ENCODE data around the gene CNOT1. TPM values are rescaled to one million over a fixed set of nuclear protein-coding genes. Genes with fewer than 3 reads are reported as not detected.

CNOT1 gene
- polyA plus RNA-seq, 2 donors = 53.7 to 105 TPM

DNA sequence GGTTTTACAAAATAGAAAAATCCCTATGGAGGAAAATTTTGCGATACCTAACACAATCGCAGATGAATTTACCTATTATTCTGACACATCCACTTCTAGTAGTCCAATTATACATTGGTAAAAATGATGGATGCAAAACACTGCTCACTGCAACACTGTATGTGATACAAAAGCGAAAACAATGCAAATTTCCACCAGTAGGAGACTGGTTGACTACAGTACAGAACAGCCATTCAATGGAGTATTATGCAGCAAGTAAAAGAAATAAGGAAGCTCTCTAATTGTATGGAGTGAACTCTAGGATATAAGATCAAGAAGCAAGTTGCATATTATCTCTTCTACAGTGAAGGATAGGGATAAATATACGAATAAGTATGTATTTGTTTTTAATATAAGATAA, 65.9 kb downstream of the CNOT1 start:
- H3K27me3 ChIP-seq (ENCODE audit: control insufficient read depth in 1 of 2, insufficient read depth in 2 of 2, low read length in 2 of 2) = no peaks in the 10 kb centered on the region
- H3K27ac ChIP-seq (ENCODE audit: low read depth in 2 of 2, low read length in 1 of 2) = no peak overlapping the region
- no peaks in the 10 kb centered on the region for H3K9me3 ChIP-seq (ENCODE audit: control insufficient read depth in 2 of 2, insufficient read depth in 1 of 2, low read depth in 1 of 2, low read length in 1 of 2)
- no peak overlapping the region for H3K4me3 ChIP-seq (ENCODE audit: low read depth in 1 of 2, low read length in 2 of 2)
- WGBS, 2 donors = 96 to 98% methylated on average over 4 of the region's 4 CpGs
- H3K4me1 ChIP-seq (ENCODE audit: control insufficient read depth in 2 of 2, insufficient read depth in 2 of 2, low read length in 1 of 2) = no peaks in the 10 kb centered on the region
- peaks cover 5 to 13% of the 10 kb centered on the region in 2 donors for H3K36me3 ChIP-seq (ENCODE audit: control insufficient read depth in 2 of 2, insufficient read depth in 2 of 2, low read length in 1 of 2)

DNA sequence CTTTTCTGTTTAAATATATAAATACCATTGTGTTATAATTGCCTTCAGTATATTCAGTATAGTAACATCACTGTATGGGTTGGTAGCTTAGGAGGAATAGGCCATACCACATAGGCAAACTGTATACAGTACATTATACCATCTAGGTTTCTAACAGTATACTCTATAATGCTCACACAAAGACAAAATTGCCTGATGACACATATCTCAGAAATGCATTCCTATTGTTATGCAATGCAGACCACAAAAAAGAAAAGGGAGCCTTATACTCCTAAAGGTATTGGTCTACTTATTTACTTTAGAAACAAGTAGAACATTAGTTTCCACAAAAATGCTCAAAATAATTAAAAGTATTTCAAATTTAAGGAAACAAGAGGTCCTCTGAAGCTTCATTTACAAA, 66.4 kb downstream of the CNOT1 start:
- Histone ChIP-seq H3K27ac (ENCODE audit: low read depth in 2 of 2, low read length in 1 of 2) (no peak overlapping the region), H3K4me1 (ENCODE audit: control insufficient read depth in 2 of 2, insufficient read depth in 2 of 2, low read length in 1 of 2) (no peaks in the 10 kb centered on the region), H3K9me3 (ENCODE audit: control insufficient read depth in 2 of 2, insufficient read depth in 1 of 2, low read depth in 1 of 2, low read length in 1 of 2) (no peaks in the 10 kb centered on the region), H3K27me3 (ENCODE audit: control insufficient read depth in 1 of 2, insufficient read depth in 2 of 2, low read length in 2 of 2) (no peaks in the 10 kb centered on the region), H3K36me3 (ENCODE audit: control insufficient read depth in 2 of 2, insufficient read depth in 2 of 2, low read length in 1 of 2) (peaks cover 7 to 13% of the 10 kb centered on the region in 2 donors), H3K4me3 (ENCODE audit: low read depth in 1 of 2, low read length in 2 of 2) (no peak overlapping the region)

GRCh38 chr16:58556678-58557077, 72.9 kb downstream of the CNOT1 start:
- Histone ChIP-seq H3K27me3 (ENCODE audit: control insufficient read depth in 1 of 2, insufficient read depth in 2 of 2, low read length in 2 of 2) (no peaks in the 10 kb centered on the region), H3K36me3 (ENCODE audit: control insufficient read depth in 2 of 2, insufficient read depth in 2 of 2, low read length in 1 of 2) (peaks cover 5 to 11% of the 10 kb centered on the region in 2 donors), H3K9me3 (ENCODE audit: control insufficient read depth in 2 of 2, insufficient read depth in 1 of 2, low read depth in 1 of 2, low read length in 1 of 2) (no peaks in the 10 kb centered on the region), H3K27ac (ENCODE audit: low read depth in 2 of 2, low read length in 1 of 2) (no peak overlapping the region), H3K4me3 (ENCODE audit: low read depth in 1 of 2, low read length in 2 of 2) (no peak overlapping the region), H3K4me1 (ENCODE audit: control insufficient read depth in 2 of 2, insufficient read depth in 2 of 2, low read length in 1 of 2) (no peaks in the 10 kb centered on the region)
- WGBS, 2 donors = 81% methylated on average over 2 of the region's 2 CpGs

DNA sequence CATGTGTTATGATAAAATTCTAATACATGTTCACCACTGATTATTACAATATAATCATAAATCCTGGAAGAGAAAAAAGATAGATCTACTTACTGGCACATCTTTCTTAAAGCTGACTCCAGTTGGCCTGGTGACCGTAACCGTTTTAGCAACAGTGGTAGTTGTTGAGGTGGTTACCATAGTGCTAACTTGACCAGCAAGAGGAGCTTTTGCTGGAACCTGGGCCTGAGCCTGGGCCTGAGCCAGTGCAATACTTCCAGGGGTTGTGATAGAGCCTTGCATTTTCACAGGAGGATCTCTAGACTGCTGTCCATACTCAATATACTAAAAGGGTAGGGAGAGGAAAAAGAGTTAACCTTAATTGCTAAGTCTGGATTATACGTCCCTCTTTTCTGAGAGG, 78.1 kb downstream of the CNOT1 start:
- no peaks in the 10 kb centered on the region for H3K27me3 ChIP-seq (ENCODE audit: control insufficient read depth in 1 of 2, insufficient read depth in 2 of 2, low read length in 2 of 2)
- peaks cover 0 to 11% of the 10 kb centered on the region in 2 donors for H3K36me3 ChIP-seq (ENCODE audit: control insufficient read depth in 2 of 2, insufficient read depth in 2 of 2, low read length in 1 of 2)
- H3K27ac ChIP-seq (ENCODE audit: low read depth in 2 of 2, low read length in 1 of 2) = no peak overlapping the region
- no peak overlapping the region for H3K4me3 ChIP-seq (ENCODE audit: low read depth in 1 of 2, low read length in 2 of 2)
- no peaks in the 10 kb centered on the region for H3K4me1 ChIP-seq (ENCODE audit: control insufficient read depth in 2 of 2, insufficient read depth in 2 of 2, low read length in 1 of 2)
- 65 to 80% methylated on average over 3 of the region's 3 CpGs for WGBS, 2 donors
- no peaks in the 10 kb centered on the region for H3K9me3 ChIP-seq (ENCODE audit: control insufficient read depth in 2 of 2, insufficient read depth in 1 of 2, low read depth in 1 of 2, low read length in 1 of 2)

DNA sequence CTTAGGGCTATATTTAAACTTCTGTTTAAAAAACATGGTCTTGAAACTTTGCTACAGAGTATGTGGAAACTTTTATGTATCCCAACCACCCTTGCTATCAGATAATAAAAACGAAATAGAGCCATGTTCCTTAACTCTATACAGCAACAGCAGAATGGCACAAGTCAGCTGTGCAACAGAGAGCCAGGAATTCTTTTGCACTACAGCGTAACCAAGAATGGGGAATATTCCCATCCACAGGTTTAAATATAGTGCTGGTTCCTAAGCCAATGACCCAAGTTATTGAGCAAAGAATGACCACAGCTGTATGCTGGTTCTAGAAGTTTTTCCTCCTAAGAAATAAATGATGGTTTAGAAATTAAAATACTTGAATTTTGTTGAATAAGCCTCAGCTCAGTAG, 81.2 kb downstream of the CNOT1 start:
- Histone ChIP-seq H3K27me3 (ENCODE audit: control insufficient read depth in 1 of 2, insufficient read depth in 2 of 2, low read length in 2 of 2) (no peaks in the 10 kb centered on the region), H3K36me3 (ENCODE audit: control insufficient read depth in 2 of 2, insufficient read depth in 2 of 2, low read length in 1 of 2) (peaks cover 8 to 15% of the 10 kb centered on the region in 2 donors), H3K27ac (ENCODE audit: low read depth in 2 of 2, low read length in 1 of 2) (no peak overlapping the region), H3K9me3 (ENCODE audit: control insufficient read depth in 2 of 2, insufficient read depth in 1 of 2, low read depth in 1 of 2, low read length in 1 of 2) (no peaks in the 10 kb centered on the region), H3K4me3 (ENCODE audit: low read depth in 1 of 2, low read length in 2 of 2) (no peak overlapping the region), H3K4me1 (ENCODE audit: control insufficient read depth in 2 of 2, insufficient read depth in 2 of 2, low read length in 1 of 2) (no peaks in the 10 kb centered on the region)
- WGBS, 2 donors = 69 to 73% methylated on average over 2 of the region's 2 CpGs

GRCh38 chr16:58543685-58544084, 85.9 kb downstream of the CNOT1 start:
- H3K9me3 ChIP-seq (ENCODE audit: control insufficient read depth in 2 of 2, insufficient read depth in 1 of 2, low read depth in 1 of 2, low read length in 1 of 2) = no peaks in the 10 kb centered on the region
- H3K27me3 ChIP-seq (ENCODE audit: control insufficient read depth in 1 of 2, insufficient read depth in 2 of 2, low read length in 2 of 2) = no peaks in the 10 kb centered on the region
- H3K27ac ChIP-seq (ENCODE audit: low read depth in 2 of 2, low read length in 1 of 2) = no peak overlapping the region
- H3K4me1 ChIP-seq (ENCODE audit: control insufficient read depth in 2 of 2, insufficient read depth in 2 of 2, low read length in 1 of 2) = no peaks in the 10 kb centered on the region
- H3K4me3 ChIP-seq (ENCODE audit: low read depth in 1 of 2, low read length in 2 of 2) = no peak overlapping the region
- WGBS, 2 donors = 91 to 94% methylated on average over 8 of the region's 8 CpGs
- peaks cover 12 to 26% of the 10 kb centered on the region in 2 donors for H3K36me3 ChIP-seq (ENCODE audit: control insufficient read depth in 2 of 2, insufficient read depth in 2 of 2, low read length in 1 of 2)

DNA sequence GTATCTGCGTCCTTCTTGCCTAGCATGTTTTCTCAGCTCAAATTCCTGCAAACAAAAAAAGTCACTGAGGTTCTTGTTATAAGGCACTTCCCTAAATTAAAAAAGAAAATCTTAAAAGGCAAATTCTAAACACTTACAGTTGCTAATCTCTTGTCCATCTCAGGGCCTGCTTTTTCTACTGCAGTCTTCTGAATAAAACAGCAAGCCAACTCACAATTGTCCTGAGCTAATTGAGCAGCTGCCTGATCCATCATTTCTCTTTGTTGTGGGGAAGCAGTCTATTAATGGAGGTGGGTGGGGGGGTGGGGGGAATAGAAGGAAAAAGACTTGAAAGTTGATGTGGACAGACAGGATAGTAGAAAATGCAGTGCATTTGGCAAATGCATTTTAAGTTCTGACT, 87.3 kb downstream of the CNOT1 start:
- 83 to 85% methylated on average over 1 of the region's 1 CpG for WGBS, 2 donors
- Histone ChIP-seq H3K9me3 (ENCODE audit: control insufficient read depth in 2 of 2, insufficient read depth in 1 of 2, low read depth in 1 of 2, low read length in 1 of 2) (no peaks in the 10 kb centered on the region), H3K4me3 (ENCODE audit: low read depth in 1 of 2, low read length in 2 of 2) (no peak overlapping the region), H3K27me3 (ENCODE audit: control insufficient read depth in 1 of 2, insufficient read depth in 2 of 2, low read length in 2 of 2) (no peaks in the 10 kb centered on the region), H3K4me1 (ENCODE audit: control insufficient read depth in 2 of 2, insufficient read depth in 2 of 2, low read length in 1 of 2) (no peaks in the 10 kb centered on the region), H3K27ac (ENCODE audit: low read depth in 2 of 2, low read length in 1 of 2) (no peak overlapping the region), H3K36me3 (ENCODE audit: control insufficient read depth in 2 of 2, insufficient read depth in 2 of 2, low read length in 1 of 2) (peaks cover 12 to 30% of the 10 kb centered on the region in 2 donors)

- no peaks in the 10 kb centered on the region for H3K4me1 ChIP-seq (ENCODE audit: control insufficient read depth in 2 of 2, insufficient read depth in 2 of 2, low read length in 1 of 2)
- H3K27me3 ChIP-seq (ENCODE audit: control insufficient read depth in 1 of 2, insufficient read depth in 2 of 2, low read length in 2 of 2) = no peaks in the 10 kb centered on the region
- 88% methylated on average over 2 of the region's 2 CpGs for WGBS, 2 donors
- H3K36me3 ChIP-seq (ENCODE audit: control insufficient read depth in 2 of 2, insufficient read depth in 2 of 2, low read length in 1 of 2) = peaks cover 17 to 35% of the 10 kb centered on the region in 2 donors
- H3K4me3 ChIP-seq (ENCODE audit: low read depth in 1 of 2, low read length in 2 of 2) = no peak overlapping the region
- no peak overlapping the region for H3K27ac ChIP-seq (ENCODE audit: low read depth in 2 of 2, low read length in 1 of 2)
- H3K9me3 ChIP-seq (ENCODE audit: control insufficient read depth in 2 of 2, insufficient read depth in 1 of 2, low read depth in 1 of 2, low read length in 1 of 2) = no peaks in the 10 kb centered on the region
Measured at GRCh38 chr16:58541711-58542110, 87.9 kb downstream of the CNOT1 start.

DNA sequence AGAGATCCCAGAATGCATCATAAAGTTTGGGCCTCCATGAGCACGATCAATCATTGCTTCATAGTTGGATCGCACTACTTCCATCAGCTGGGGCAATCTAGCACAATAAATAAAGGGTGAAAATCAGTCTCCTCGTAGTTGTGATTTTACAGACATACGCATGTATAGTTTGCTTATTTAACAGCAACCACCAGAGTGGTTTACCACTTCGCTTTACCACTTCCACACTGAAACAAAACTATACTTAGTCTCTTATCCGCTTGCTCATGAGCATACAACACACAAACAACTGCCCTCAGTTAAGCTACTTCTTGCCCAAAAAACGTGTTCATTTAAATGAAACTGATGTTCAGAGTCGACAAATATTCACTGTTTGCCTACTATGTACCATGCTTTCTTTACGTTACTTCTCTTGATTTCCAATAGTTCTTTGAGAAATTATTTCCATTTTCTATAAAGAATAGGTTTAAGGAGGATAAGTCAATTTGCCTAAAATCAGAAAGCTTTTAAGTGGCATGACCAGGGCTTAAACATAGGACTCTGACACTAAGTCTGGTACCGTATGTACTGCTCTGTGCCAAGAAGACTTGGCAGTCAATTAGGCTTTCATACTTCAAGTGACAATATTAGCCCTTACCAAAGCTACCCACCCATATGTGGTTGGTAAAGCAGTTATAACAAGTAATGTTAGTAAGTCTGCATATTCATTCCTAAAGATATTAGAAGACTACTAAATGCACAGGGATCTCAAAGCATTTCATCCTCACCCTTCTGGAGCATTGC, 92.3 kb downstream of the CNOT1 start:
- Histone ChIP-seq H3K4me1 (ENCODE audit: control insufficient read depth in 2 of 2, insufficient read depth in 2 of 2, low read length in 1 of 2) (no peaks in the 10 kb centered on the region), H3K9me3 (ENCODE audit: control insufficient read depth in 2 of 2, insufficient read depth in 1 of 2, low read depth in 1 of 2, low read length in 1 of 2) (no peaks in the 10 kb centered on the region), H3K27ac (ENCODE audit: low read depth in 2 of 2, low read length in 1 of 2) (no peak overlapping the region), H3K27me3 (ENCODE audit: control insufficient read depth in 1 of 2, insufficient read depth in 2 of 2, low read length in 2 of 2) (no peaks in the 10 kb centered on the region), H3K36me3 (ENCODE audit: control insufficient read depth in 2 of 2, insufficient read depth in 2 of 2, low read length in 1 of 2) (peaks cover 16 to 39% of the 10 kb centered on the region in 2 donors), H3K4me3 (ENCODE audit: low read depth in 1 of 2, low read length in 2 of 2) (no peak overlapping the region)
- 80 to 84% methylated on average over 10 of the region's 10 CpGs for WGBS, 2 donors

DNA sequence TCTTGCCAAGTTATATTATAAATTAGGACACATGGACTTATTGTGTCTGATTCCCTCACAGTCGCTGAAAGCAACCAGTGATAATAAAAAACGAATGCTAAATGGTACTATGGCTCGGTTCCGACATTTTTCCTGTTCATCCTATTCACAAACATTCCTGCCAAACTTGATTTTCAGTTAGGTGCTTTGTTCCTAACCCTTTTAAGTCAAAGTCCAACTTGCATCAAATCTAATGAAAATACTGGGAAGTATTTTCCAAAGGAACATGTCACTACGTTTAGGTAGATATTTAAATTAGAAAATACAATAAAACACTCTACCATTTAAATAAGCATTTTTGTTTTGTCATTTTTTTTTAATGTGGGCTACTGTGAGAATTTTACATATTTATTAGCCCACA, 93.3 kb downstream of the CNOT1 start:
- no peaks in the 10 kb centered on the region for H3K9me3 ChIP-seq (ENCODE audit: control insufficient read depth in 2 of 2, insufficient read depth in 1 of 2, low read depth in 1 of 2, low read length in 1 of 2)
- no peak overlapping the region for H3K27ac ChIP-seq (ENCODE audit: low read depth in 2 of 2, low read length in 1 of 2)
- H3K4me1 ChIP-seq (ENCODE audit: control insufficient read depth in 2 of 2, insufficient read depth in 2 of 2, low read length in 1 of 2) = no peaks in the 10 kb centered on the region
- H3K4me3 ChIP-seq (ENCODE audit: low read depth in 1 of 2, low read length in 2 of 2) = no peak overlapping the region
- H3K27me3 ChIP-seq (ENCODE audit: control insufficient read depth in 1 of 2, insufficient read depth in 2 of 2, low read length in 2 of 2) = no peaks in the 10 kb centered on the region
- 81 to 83% methylated on average over 5 of the region's 5 CpGs for WGBS, 2 donors
- H3K36me3 ChIP-seq (ENCODE audit: control insufficient read depth in 2 of 2, insufficient read depth in 2 of 2, low read length in 1 of 2) = peaks cover 18 to 37% of the 10 kb centered on the region in 2 donors

Data from esophagus (tissue), 2 donors.